GM12873 (cell line): ENCODE results near the gene EPHB6.

Experiments used
- TF ChIP-seq, protein P1 (sequence below): IDR thresholded peaks from 2 replicates; pipeline ENCODE4 v1.5.1; 2012; ENCODE audit warnings: low read depth, mild to moderate bottlenecking, moderate library complexity, low read length, control low read depth; ENCODE audit not compliant: insufficient read depth; ENCODE audit errors: missing control alignments

Gene EPHB6

DNA sequence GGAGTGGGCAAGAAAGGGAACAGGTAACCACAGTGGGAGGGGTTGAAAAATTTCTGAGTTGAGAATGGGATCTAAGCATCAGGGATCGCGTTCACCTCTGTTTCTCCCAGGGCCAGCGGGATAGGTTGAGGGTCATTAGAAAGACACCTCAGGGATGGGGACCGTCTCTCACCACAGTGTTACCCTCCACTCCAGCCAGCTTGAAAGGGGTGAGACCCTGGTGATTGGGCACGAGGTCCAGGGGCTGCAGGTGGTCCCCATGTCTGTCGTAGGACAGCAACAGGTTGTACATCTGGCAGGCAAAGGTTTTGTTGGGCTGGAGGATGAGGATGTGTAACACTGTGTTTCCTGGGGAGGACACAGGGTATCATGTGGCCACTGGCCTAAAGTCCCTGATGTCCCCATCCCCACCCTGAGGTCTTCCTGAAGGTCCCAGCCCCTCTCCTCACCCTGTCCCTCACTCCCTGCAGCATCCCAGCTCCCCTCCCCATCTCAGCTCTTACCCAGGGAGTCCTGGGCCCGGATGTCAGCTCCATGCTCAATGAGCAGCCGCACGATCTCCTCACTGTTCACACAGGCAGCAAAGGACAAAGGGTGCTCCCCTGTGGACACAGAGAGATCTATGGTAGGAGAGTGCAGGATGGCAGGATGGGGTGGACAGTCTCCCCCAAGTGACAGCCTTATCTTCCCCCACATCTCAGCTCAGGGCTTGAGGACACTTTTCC, 21.5 kb downstream of the EPHB6 start:
- TF ChIP-seq, protein P1, sequence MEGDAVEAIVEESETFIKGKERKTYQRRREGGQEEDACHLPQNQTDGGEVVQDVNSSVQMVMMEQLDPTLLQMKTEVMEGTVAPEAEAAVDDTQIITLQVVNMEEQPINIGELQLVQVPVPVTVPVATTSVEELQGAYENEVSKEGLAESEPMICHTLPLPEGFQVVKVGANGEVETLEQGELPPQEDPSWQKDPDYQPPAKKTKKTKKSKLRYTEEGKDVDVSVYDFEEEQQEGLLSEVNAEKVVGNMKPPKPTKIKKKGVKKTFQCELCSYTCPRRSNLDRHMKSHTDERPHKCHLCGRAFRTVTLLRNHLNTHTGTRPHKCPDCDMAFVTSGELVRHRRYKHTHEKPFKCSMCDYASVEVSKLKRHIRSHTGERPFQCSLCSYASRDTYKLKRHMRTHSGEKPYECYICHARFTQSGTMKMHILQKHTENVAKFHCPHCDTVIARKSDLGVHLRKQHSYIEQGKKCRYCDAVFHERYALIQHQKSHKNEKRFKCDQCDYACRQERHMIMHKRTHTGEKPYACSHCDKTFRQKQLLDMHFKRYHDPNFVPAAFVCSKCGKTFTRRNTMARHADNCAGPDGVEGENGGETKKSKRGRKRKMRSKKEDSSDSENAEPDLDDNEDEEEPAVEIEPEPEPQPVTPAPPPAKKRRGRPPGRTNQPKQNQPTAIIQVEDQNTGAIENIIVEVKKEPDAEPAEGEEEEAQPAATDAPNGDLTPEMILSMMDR: no peak

DNA sequence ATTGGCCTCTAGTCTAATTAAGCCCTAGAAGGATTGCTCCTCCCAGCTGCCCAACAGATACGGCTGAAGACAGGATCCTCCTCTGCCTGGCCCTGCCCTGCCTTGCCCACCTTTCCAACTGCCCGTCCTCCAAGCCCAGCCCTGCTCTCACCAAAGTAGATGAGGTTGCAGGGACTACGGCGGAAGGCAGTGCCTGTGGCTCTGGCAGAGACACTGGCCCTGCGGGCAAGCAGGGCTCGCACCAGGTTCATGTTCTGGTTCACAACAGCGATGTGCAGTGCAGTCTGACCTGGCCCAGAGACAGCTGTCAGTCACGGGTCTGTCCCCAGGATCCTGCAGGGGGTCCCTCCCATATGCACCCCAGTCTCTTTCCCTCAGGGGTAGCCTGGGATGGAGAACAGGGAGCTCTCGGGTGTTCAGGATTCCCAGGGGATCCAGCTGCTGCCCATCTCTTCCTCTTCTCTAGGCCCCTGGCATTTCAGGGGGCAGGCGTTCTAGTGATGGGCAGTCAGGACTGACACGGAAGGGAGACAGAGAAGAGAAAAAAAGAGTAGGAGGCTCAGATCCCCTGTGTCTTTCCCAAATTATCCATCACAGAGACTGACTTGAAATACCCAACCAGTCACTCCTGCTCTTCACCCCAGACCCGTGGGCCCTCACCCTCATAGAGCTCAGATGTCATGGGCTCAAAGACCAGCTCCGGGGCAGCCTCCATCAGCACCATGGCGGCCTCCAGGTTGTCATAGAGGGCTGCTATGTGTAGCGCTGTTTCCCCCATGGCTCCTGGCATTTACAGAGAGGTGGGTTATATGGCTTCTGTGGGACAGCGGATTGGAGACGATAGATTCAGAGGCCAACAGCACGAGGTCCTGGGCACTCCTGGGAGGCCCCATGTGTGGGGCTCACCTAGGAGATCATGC, 22.4 kb downstream of the EPHB6 start:
- TF ChIP-seq, protein P1: no peak

DNA sequence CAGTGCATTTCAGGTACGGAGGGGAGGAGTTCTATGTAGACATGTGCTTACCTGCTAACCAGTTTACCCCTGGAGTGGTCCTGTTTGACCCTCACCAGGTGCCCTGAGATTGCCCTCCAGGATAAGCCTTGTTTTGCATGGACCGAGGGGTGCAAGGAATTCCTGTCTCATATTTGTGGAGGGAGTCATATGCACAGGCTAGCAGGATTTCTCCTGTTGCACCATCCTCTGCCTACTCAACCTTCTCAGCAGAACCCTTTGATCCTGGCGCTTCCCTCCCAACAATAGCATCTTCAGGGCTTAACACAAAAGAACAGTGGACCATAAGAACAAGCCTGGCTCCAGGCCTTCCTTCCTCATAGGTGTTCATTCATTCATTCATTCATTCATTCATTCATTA, 23.4 kb downstream of the EPHB6 start:
- TF ChIP-seq, protein P1: no peak

DNA sequence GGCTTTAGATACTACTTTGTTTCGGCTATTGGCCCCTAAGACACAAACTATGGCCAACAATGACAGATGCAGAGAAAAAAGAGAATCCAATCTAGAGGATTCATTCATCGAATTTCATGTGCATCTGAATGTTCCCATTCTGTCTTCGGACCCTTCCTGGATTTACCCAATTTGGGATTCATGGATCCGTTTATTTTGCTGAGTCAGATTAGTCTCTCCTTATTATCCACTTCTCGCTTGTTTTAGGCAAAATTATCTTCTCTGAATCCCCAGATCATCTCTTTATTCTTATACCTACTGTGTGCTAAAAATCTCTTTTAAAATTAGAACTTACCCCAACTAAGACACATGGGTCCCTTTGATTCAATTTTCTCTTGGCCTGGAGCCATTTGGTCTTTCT, 24.2 kb downstream of the EPHB6 start:
- TF ChIP-seq, protein P1: no peak

DNA sequence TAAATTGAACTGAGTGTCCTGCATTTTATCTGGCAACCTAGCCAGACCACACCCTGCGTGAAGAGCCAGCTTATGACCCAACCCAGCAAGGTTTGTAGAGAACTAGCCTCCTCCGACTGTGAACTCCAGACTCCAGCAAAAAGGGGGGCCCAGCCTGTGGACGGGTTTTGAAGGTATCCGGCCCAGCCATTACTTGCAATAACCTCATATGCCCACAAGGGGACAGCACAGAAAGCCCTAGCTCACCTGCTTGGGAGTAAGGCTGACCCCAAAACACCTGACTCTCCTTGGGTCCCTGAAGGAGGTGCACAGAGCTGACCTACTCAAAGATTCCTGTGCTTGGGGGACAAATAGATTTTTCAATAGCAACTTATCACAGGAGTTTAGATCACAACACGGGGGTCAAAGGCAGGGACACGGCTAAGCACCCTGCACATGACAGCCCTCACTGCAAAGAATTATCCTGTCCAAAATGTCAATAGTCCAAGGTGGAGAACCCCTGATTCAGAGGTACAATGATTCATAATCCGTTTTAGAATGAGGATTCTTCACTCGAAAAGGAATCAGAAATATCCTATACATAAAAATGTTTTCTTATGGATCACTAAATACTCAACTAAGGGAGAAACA, 26.1 kb downstream of the EPHB6 start:
- TF ChIP-seq, protein P1: peak; percentile 96

DNA sequence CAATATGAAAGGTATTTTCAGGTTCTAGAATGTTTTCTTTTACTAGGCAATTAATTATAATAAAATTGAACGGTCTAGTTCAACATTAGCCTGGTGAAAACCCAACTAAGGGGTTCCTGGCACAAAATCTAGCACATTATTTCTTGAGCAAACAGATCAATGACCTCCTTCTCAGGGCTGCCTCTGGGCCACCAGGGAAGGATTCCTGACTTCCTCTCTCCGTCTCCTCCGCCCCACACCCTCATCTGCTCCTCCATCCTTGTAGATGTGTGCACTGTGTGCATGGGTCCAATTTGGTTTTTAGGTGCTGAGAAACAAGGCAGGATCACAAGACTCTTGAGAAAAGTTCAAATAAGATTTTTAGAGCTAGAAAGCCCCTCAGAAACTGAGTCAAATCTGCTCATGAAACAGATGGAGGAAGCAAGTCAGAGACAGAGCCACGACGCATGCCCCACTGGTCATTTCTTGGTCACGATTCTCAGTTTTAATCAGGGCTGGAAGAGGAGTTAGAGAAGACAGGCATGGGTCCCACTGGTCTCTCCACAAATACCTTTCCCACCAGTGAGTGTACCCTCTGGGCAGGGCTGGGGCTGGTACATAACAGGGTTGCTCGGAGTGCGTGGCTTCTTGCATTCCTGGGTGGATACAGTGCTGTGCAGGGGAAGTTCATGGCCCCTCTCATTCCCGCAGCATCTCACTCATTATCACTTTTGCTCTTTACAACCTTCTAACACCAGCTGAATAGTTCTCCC, 26.9 kb downstream of the EPHB6 start:
- TF ChIP-seq, protein P1: no peak
